ENCODE data around the gene NCBP1.

- TF ChIP-seq POLR2AphosphoS5 (IDR thresholded peaks at IDR 0.05; ENCODE audit: low read depth, low read length) (peak; percentile 85; the same call in 1 of the 2 replicates), SIN3A (IDR thresholded peaks at IDR 0.05; ENCODE audit: borderline replicate concordance, insufficient read depth, low read length) (0 out of 2 replicates have a peak, but pooled peaks have one; percentile 45), TAF1 (IDR thresholded peaks at IDR 0.05; ENCODE audit: borderline replicate concordance, insufficient read depth, low read length) (peak; percentile 82)
- TF ChIP-seq, protein P1, sequence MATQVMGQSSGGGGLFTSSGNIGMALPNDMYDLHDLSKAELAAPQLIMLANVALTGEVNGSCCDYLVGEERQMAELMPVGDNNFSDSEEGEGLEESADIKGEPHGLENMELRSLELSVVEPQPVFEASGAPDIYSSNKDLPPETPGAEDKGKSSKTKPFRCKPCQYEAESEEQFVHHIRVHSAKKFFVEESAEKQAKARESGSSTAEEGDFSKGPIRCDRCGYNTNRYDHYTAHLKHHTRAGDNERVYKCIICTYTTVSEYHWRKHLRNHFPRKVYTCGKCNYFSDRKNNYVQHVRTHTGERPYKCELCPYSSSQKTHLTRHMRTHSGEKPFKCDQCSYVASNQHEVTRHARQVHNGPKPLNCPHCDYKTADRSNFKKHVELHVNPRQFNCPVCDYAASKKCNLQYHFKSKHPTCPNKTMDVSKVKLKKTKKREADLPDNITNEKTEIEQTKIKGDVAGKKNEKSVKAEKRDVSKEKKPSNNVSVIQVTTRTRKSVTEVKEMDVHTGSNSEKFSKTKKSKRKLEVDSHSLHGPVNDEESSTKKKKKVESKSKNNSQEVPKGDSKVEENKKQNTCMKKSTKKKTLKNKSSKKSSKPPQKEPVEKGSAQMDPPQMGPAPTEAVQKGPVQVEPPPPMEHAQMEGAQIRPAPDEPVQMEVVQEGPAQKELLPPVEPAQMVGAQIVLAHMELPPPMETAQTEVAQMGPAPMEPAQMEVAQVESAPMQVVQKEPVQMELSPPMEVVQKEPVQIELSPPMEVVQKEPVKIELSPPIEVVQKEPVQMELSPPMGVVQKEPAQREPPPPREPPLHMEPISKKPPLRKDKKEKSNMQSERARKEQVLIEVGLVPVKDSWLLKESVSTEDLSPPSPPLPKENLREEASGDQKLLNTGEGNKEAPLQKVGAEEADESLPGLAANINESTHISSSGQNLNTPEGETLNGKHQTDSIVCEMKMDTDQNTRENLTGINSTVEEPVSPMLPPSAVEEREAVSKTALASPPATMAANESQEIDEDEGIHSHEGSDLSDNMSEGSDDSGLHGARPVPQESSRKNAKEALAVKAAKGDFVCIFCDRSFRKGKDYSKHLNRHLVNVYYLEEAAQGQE (IDR thresholded peaks at IDR 0.05; ENCODE audit: insufficient read depth in 1 of 2, low read depth in 2 of 2, low read length in 2 of 2) = peak in 1 of 2 experiments; percentile 29; a peak in 1 of 4 replicates
These were observed at the start of gene NCBP1, which contains the start of gene TSTD2 for GRCh38 chr9:97632985-97633858.
